ENCODE measurements around the gene FAM83D.
"Not testable (repeated sequence)": the region's sequence is repeated elsewhere in the genome, so short reads cannot be mapped to it uniquely, and the experiment has no call there.

Gene FAM83D

DNA sequence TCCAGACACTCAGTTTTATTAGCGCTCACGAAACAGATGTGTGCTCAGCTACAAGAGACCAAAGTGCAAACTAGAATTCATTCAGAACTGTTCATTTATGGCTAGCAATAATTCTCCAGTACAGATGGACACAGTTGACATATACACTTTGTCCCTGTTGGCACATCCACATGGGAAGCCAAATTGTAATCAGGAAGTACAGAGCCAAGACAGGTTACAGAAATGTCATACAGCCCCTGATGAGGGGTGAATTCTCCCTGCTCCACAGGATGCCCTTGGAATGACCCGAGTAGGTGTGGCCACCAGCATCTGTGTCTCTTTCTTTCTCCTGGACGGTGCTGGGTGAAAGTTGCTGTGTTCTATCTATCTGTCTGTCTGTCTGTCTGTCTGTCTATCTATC lies 43.5 kb downstream of the FAM83D start:
- no peak for DNase-seq

DNA sequence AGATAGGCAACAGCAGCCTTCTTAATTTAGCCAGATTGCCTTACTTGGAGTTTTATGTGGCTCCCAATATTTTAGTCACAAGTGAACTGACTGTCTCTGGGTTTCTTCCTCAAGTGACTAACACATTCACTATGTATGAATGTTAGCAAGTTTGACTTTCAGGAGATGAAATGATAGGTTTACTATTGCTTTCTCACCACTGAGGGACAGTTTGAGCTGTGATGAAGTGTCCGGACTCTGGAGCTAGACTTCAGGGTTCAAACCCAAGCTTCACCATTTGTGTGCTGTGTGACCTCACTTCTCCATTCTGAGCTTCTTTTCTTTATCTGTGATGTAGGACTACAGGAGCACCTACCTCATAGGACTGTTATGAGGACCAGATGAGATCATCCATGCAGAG lies 44.1 kb downstream of the FAM83D start:
- no peak for DNase-seq

- DNase-seq, result no peak
Measured at GRCh38 chr20:38973107-38973506, 46.9 kb downstream of the FAM83D start.

- DNase-seq, result no peak
Measured at GRCh38 chr20:38973645-38974044, 47.4 kb downstream of the FAM83D start.

DNA sequence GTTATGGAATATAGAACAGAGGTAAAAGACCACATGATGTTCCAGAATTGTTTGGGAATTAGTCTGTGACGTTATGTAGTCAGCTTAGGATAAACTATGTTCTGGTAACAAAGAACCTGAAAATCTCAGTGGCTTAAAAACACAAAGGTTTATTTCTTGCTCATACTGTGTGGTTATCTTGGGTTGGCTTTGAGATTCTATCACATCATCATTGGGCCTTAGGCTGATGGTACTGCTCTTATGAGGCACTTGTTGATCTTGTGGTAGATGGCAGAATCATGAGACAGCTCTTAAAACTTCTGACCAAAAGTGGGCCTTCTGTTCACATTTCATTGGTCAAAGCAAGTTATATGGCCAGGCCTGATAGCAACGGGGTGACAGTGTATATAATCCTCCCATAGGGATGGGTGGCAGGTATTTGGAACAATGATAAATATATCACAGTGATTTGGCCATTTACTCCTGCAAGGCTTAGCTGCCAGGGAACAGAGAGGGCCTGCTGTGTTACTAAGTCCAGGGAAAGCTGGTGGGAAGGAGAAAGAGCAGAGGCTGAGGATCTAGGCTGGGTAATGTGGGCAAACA lies 49.4 kb downstream of the FAM83D start:
- no peak for DNase-seq

DNA sequence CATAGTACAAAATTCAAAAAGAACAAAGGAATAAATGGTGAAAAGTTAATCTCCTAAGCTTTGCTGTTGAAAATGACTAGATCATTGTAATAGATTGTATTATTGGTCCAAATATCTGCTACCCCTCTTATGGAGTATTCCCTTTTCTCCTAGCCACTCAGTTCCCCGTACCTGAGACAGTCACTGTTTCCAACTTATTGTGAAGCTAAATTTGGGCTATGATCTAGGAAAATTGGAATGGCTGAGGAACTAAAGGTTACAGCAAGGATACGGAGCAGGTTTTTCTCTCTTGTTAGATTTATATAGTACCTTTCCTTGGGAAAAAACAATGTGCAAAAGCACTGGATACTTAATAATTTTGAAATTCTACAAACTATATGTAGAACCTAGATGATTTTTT lies 53.2 kb downstream of the FAM83D start:
- no peak for DNase-seq

DNA sequence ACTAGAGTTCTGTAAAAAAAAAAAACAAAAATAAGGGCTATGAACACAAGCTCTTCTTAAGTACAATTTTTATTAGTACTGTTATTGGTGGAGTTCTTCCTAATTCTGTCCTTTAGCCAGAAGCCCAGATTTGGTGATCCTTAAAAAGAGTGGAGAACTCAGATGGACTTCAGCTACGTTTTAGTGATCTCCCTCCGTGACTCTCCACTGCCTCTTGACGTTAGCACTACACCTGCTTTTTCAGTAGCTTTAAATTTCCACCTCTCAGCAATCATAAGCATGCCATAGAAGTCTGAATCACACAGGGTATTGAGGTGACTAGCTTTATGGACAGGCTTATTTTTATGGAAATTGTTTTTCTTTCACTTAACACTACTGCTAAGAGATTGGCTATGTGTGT lies 53.6 kb downstream of the FAM83D start:
- no peak for DNase-seq

DNA sequence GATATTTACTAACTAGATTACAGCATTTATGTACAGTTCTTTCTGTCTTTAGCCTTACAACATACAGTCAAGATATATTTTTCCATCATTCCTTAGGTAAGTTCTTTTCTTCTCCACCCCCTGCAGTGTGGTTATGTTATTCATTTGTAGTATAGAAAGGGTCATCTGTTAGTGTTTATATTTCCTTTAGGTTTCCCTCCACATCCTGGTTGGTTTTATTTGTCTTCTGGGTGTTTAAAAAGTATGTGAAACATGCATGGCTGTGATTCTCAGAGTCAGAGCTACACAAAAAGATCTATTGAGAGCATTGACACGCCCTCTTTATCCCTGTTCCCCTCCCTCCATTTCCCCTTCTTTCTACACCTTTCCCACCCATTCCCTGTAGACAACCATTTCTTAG lies 56.1 kb downstream of the FAM83D start:
- no peak for DNase-seq

- DNase-seq, result no peak
Measured at GRCh38 chr20:38985060-38985459, 58.8 kb downstream of the FAM83D start.

GRCh38 chr20:38985603-38986170 lies 59.5 kb downstream of the FAM83D start:
- DNase-seq, result no peak

- DNase-seq, result no peak
Measured at GRCh38 chr20:38986663-38987062, 60.4 kb downstream of the FAM83D start.

DNA sequence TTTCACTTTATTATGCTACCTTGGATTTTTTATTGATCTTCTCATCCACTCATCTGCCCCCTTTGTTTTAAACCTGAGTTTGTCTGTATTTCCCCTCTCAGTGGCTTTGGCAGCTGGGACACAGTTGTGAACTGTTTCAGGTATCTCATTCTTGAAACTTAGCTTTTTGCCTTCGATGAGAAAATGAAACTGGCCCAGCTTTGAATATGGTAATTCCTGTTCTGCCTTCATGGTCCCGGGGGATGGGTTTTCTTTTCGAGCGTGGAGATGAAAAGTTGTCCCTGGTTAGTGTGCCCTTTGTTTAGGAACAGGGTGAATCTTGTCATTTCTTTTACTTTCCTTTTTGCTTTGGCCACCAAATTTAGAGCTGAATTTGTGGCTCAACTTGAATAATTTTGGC lies 61.6 kb downstream of the FAM83D start:
- DNase-seq, result no peak

DNA sequence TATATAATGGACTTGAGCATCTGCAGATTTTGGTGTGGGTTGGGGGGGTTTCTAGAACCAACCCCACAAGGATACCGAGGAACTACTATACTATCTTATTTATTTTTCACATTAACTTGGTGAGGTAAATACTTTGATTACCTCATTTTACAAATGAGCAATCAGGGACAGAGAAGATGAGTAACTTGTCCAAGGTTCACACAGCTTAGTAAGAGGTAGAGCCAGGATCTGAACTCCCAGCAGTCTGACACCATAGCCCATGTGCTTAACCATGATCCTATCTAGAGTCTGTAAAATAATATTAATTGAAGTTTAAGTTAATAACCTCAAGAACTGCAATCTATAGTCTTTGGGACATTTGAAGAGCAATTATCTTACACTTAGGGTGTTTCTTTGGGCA lies 64.5 kb downstream of the FAM83D start:
- DNase-seq, result no peak

DNA sequence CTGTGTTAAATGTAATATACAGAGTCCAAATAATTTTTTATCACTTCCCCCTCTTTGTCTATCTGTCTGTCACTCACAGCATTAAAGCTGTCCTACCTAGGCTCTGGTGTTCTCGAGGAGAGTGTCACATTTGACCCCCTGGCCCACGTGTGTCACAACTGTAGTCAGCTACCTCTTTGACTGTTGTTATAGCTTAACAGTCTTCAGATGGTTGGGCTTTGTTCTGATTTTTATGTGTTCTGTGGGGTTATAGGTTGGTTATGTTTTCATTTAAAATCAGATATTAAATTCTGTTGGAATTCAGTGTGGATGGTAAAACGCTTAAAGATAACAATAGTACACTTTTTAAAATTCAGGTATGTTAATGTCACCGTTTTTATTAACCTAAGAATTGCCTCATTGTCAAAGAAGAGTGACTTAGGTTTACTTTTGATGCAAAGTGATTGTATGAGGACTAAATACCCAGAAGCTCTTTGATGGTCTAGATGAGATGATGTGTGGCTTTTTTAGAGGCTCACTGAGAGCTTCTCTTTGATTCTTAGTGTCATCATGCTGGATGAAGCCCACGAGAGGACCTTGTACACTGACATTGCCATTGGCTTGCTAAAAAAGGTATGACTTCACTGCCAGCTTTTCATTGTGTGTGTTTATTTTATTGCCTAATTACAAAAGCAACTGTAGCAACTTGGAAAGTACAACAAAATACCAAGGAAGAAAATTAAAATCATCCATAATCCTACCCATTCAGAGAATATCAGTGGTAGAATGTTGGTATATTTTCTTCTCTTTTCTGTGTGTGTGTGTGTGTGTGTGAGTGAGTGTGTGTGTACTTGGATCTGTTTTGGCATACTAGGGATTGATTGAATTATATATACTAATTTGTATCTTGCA lies 65.8 kb downstream of the FAM83D start:
- no peak for DNase-seq

GRCh38 chr20:38995536-38996044 lies 69.4 kb downstream of the FAM83D start:
- DNase-seq, result no peak

- DNase-seq, result not testable (repeated sequence)
Measured at GRCh38 chr20:38996866-38997265, 70.6 kb downstream of the FAM83D start.

GRCh38 chr20:38997622-38998021 lies 71.4 kb downstream of the FAM83D start:
- DNase-seq, result no peak

- DNase-seq, result no peak
Measured at GRCh38 chr20:38999217-38999616, 73.0 kb downstream of the FAM83D start.

GRCh38 chr20:38999965-39000910 lies 74.0 kb downstream of the FAM83D start:
- DNase-seq, result no peak
